HCT116 (cell line): ENCODE data around the gene ELF5. TPM values are rescaled to one million over a fixed set of nuclear protein-coding genes. Genes with fewer than 3 reads are reported as not detected.

Experiments used
- ATAC-seq: fragments of 200-7000 bp; cut with Tn5 transposase; 2 replicates; pipeline ENCODE4 v1.9.1; 2020; ENCODE audit warnings: mild to moderate bottlenecking, moderate library complexity
- BruUV-seq: library from RNA; stranded (reverse); fragments of 400-500 nt; replicated peaks from 2 replicates; lab custom pipeline; 2021; lab: Mats Ljungman, UMichigan
- CTCF ChIA-PET: fragments of 300-600 bp; sonication (Branson Sonifier 250); formaldehyde crosslinking; loops from one replicate; lab custom pipeline; 2021; ENCODE audit warnings: antibody characterized with exemption; lab: Charles Lee
- POLR2A ChIA-PET: fragments of 300-600, 350-600 bp; sonication (Branson Sonifier 250); formaldehyde crosslinking; loops from one replicate; lab custom pipeline; 2021; ENCODE audit warnings: antibody characterized with exemption; lab: Charles Lee
- RAD21 ChIA-PET, 2 experiments: fragments of 300-600 bp; sonication (Branson Sonifier 250); formaldehyde crosslinking; loops; one replicate each; lab custom pipeline; 2023; ENCODE audit warnings: low total read pairs in 2 of 2; ENCODE audit not compliant: uncharacterized antibody in 2 of 2, unreplicated experiment in 2 of 2, low non-redundant PET in 1 of 2; lab: Charles Lee
- DNase-seq: peaks from one replicate; pipeline ENCODE4 v3.0.0-alpha.2; 2010; ENCODE audit warnings: low read depth, low spot score
- H2AFZ ChIP-seq: fragments of 200-600 bp; shearing (Covaris generic), sonication (generic); 2 replicates; pipeline ENCODE4 v1.6.1; 2017; ENCODE audit warnings: low read depth, mixed run types, mixed read lengths, antibody characterized with exemption, low read length; ENCODE audit not compliant: poor library complexity, severe bottlenecking
- H3K27ac ChIP-seq: 2 replicates; pipeline ENCODE4 v1.5.1; 2012; ENCODE audit warnings: low read depth, low read length
- H3K27me3 ChIP-seq: fragments of 200-600 bp; sonication (generic); 2 replicates; pipeline ENCODE4 v1.6.1; 2016; ENCODE audit warnings: mixed run types, low read length, mixed read lengths; ENCODE audit not compliant: insufficient read depth
- H3K36me3 ChIP-seq, 2 experiments: fragments of 200-500 bp in 1 of 2; fragments of 200-600 bp in 1 of 2; sonication (Bioruptor generic) in 1 of 2; sonication (generic) in 1 of 2; 2 replicates each; pipeline versions ENCODE4 v1.5.1 to v1.6.1; 2014 to 2016; ENCODE audit warnings: low read length in 2 of 2, inconsistent platforms in 1 of 2, mixed read lengths in 1 of 2, mixed run types in 1 of 2; ENCODE audit not compliant: insufficient read depth in 2 of 2, control insufficient read depth in 1 of 2
- H3K4me1 ChIP-seq, 2 experiments: fragments of 200-600 bp in 1 of 2; sonication (generic) in 1 of 2; 2 replicates each; pipeline versions ENCODE4 v1.5.1 to v1.6.1; 2012 to 2017; ENCODE audit warnings: low read length in 2 of 2, inconsistent platforms in 1 of 2, mild to moderate bottlenecking in 1 of 2, mixed read lengths in 1 of 2, mixed run types in 1 of 2, moderate library complexity in 1 of 2; ENCODE audit not compliant: insufficient read depth in 2 of 2, control insufficient read depth in 1 of 2
- H3K4me2 ChIP-seq: fragments of 200-600 bp; sonication (generic); 2 replicates; pipeline ENCODE4 v1.6.1; 2017; ENCODE audit warnings: mixed run types, low read length, mixed read lengths
- H3K4me3 ChIP-seq, 2 experiments: fragments of 200-600 bp in 1 of 2; sonication (generic) in 1 of 2; replicated peaks in 1 of 2; 2 replicates each; pipeline ENCODE4 v1.5.1; 2011 to 2016; ENCODE audit warnings: low read length in 2 of 2, control low read depth in 1 of 2, low read depth in 1 of 2, mild to moderate bottlenecking in 1 of 2, mixed read lengths in 1 of 2, mixed run types in 1 of 2
- H3K79me2 ChIP-seq: fragments of 200-600 bp; sonication (generic); 2 replicates; pipeline ENCODE4 v1.6.1; 2017; ENCODE audit warnings: mild to moderate bottlenecking, mixed run types, low read length, moderate library complexity, mixed read lengths; ENCODE audit not compliant: insufficient read depth
- H3K9ac ChIP-seq: fragments of 200-600 bp; sonication (generic); 2 replicates; pipeline ENCODE4 v1.6.1; 2016; ENCODE audit warnings: low read length, mixed read lengths
- H3K9me2 ChIP-seq: fragments of 200-600 bp; sonication (generic), shearing (Covaris generic); 2 replicates; pipeline ENCODE4 v1.6.1; 2017; ENCODE audit warnings: mixed run types, mild to moderate bottlenecking, moderate library complexity; ENCODE audit not compliant: insufficient read depth
- H3K9me3 ChIP-seq, 2 experiments: fragments of 200-500 bp in 1 of 2; fragments of 200-600 bp in 1 of 2; sonication (Bioruptor generic) in 1 of 2; sonication (generic) in 1 of 2; 2 replicates each; pipeline ENCODE4 v1.6.1; 2014 to 2017; ENCODE audit warnings: low read length in 2 of 2, mixed read lengths in 2 of 2, inconsistent platforms in 1 of 2, low read depth in 1 of 2, mild to moderate bottlenecking in 1 of 2, mixed run types in 1 of 2, moderate library complexity in 1 of 2; ENCODE audit not compliant: control insufficient read depth in 1 of 2, insufficient read depth in 1 of 2
- H4K20me1 ChIP-seq: fragments of 200-600 bp; sonication (generic), shearing (Covaris generic); 2 replicates; pipeline ENCODE4 v1.6.1; 2017; ENCODE audit warnings: mixed run types, mild to moderate bottlenecking, moderate library complexity; ENCODE audit not compliant: insufficient read depth
- CBX3 ChIP-seq: IDR thresholded peaks from 2 replicates; pipeline ENCODE4 v1.6.1; 2012; ENCODE audit warnings: low read depth
- ELF1 ChIP-seq: IDR thresholded peaks from 2 replicates; pipeline ENCODE4 v1.6.1; 2012; ENCODE audit warnings: low read depth, borderline replicate concordance
- POLR2A ChIP-seq: IDR thresholded peaks from 2 replicates; pipeline ENCODE4 v1.7.0; 2011; ENCODE audit warnings: borderline replicate concordance; ENCODE audit not compliant: insufficient read depth, insufficient read length; ENCODE audit errors: extremely low read depth
- SIN3A ChIP-seq: IDR thresholded peaks from 2 replicates; pipeline ENCODE4 v1.6.1; 2012; ENCODE audit warnings: low read depth
- SP1 ChIP-seq: IDR thresholded peaks from 2 replicates; pipeline ENCODE4 v1.6.1; 2012; ENCODE audit warnings: low read depth
- YY1 ChIP-seq: IDR thresholded peaks from 2 replicates; pipeline ENCODE4 v1.6.1; 2011; ENCODE audit warnings: low read length, low read depth, moderate library complexity, mild to moderate bottlenecking; ENCODE audit not compliant: insufficient replicate concordance; ENCODE audit errors: extremely low read depth
- ZNF274 ChIP-seq: fragments of 200-500 bp; sonication (Bioruptor generic); IDR thresholded peaks from 2 replicates; pipeline ENCODE4 v1.6.1; 2014; ENCODE audit warnings: mild to moderate bottlenecking, low read depth, low read length, inconsistent platforms
- intact Hi-C: fragments of 100-400 bp; cut with micrococcal nuclease; formaldehyde crosslinking; loops from 2 replicates; pipeline ENCODE4 v1.10.0; 2022
- total RNA-seq: library from RNA; stranded (reverse); gene quantifications from one replicate; pipeline ENCODE4 v1.2.1, GENCODE V29; 2021; ENCODE audit not compliant: unreplicated experiment
- TF ChIP-seq, protein P1 (sequence below): IDR thresholded peaks from 2 replicates; pipeline ENCODE4 v1.6.1; 2012

Gene ELF5
- total RNA-seq, 1 experiment from 2014 or later, result 0.32 TPM

DNA sequence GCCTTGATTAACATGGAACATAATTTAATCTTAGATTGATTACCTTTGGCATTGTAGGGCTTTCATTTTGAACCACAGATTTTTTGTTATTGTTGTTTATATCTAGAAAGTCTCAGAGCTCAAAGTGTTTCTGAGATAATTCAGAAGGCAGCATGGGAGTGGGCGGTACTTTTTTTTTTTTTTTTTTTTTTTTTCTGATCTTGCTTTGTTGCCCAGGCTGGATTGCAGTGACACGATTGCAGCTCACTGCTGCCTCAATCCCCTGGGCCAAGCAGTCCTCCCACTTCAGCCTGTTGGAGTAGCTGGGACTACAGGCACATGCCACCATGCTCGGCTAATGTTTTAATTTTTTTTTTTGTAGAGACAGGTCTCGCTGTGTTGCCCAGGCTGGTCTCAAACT, 53.3 kb downstream of the ELF5 start:
- H3K9me3 ChIP-seq, result no peaks in the 10 kb centered on the region
- H3K36me3 ChIP-seq, result peaks cover 12 to 33% of the 10 kb centered on the region in 2 experiments
- CTCF ChIA-PET, result interaction anchor here (1.5 kb wide), 1 partner anchor 8 kb away, joined by 4 read pairs; no protein-coding TSS in a partner anchor
- TF ChIP-seq CBX3, result no peak
- TF ChIP-seq, protein P1, sequence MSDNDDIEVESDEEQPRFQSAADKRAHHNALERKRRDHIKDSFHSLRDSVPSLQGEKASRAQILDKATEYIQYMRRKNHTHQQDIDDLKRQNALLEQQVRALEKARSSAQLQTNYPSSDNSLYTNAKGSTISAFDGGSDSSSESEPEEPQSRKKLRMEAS, result no peak
- no peak for TF ChIP-seq ELF1
- no peak overlapping the region for H3K4me3 ChIP-seq
- no peaks in the 10 kb centered on the region for H3K9me2 ChIP-seq
- H3K9ac ChIP-seq, result no peak overlapping the region
- RAD21 ChIA-PET, result no interaction called here
- DNase-seq, result no peak
- no peak overlapping the region for H3K4me2 ChIP-seq
- no peaks in the 10 kb centered on the region for H4K20me1 ChIP-seq
- H2AFZ ChIP-seq, result no peak overlapping the region
- POLR2A ChIA-PET, result no interaction called here
- no peak overlapping the region for H3K27ac ChIP-seq
- intact Hi-C loops, result no loop called here
- H3K4me1 ChIP-seq, result no peaks in the 10 kb centered on the region
- H3K27me3 ChIP-seq, result no peaks in the 10 kb centered on the region
- H3K79me2 ChIP-seq, result no peaks in the 10 kb centered on the region
- ATAC-seq, result no peak
- no TSS peak for BruUV-seq

DNA sequence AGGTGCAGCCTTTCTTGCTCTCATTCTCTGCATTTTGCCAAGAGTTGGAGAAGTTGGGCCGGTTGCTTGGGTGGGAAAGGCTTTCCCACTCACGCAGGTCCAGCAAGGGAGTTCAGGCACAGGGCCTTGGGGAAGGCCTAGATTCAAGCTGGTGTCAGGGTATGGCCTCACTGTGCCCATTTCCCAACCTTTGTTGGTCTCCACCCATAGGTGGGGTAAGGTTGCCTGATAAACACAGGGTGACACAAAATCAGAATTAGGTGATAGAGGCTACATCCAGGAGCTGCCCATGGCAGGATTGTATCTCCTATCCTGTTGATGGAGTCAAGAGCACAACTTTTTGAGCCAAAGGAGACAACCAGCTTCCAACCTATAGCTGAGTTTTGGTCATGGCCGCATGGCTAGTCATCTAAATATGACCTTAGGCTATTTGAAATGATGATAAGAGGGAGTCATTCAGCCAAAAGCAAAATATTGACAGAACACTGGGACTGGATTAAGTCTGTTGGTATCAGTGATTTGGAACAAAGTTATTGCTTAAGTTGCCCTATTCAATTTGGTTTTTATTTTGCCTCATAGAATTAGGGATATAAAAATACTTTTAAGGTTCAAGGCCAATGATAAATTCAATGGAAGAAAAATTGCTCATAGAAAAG, 54.0 kb downstream of the ELF5 start:
- RAD21 ChIA-PET, result no interaction called here
- CTCF ChIA-PET, result interaction anchor here (1.5 kb wide), 1 partner anchor 8 kb away, joined by 4 read pairs; no protein-coding TSS in a partner anchor
- no peaks in the 10 kb centered on the region for H3K9me2 ChIP-seq
- no peak overlapping the region for H3K9ac ChIP-seq
- H3K27ac ChIP-seq, result no peak overlapping the region
- H3K79me2 ChIP-seq, result no peaks in the 10 kb centered on the region
- POLR2A ChIA-PET, result no interaction called here
- no peak overlapping the region for H3K4me3 ChIP-seq
- intact Hi-C loops, result no loop called here
- no peaks in the 10 kb centered on the region for H3K27me3 ChIP-seq
- peaks cover 9 to 36% of the 10 kb centered on the region in 2 experiments for H3K36me3 ChIP-seq
- no peaks in the 10 kb centered on the region for H3K9me3 ChIP-seq
- H3K4me2 ChIP-seq, result no peak overlapping the region
- ATAC-seq, result no peak
- TF ChIP-seq ZNF274 (no peak), SP1 (no peak), SIN3A (no peak), POLR2A (no peak), YY1 (no peak)
- TF ChIP-seq, protein P1, result no peak
- H4K20me1 ChIP-seq, result no peaks in the 10 kb centered on the region
- no TSS peak for BruUV-seq
- H2AFZ ChIP-seq, result no peak overlapping the region
- no peaks in the 10 kb centered on the region for H3K4me1 ChIP-seq
- DNase-seq, result no peak
